GM18951 (cell line): ENCODE measurements around the gene THOC2.
A peak's percentile ranks its signal among the peaks of the same experiment; 100 is the strongest.
"Not testable (repeated sequence)": the region's sequence is repeated elsewhere in the genome, so short reads cannot be mapped to it uniquely, and the experiment has no call there.

Experiments used
- POLR2A ChIP-seq: IDR thresholded peaks from 4 replicates; pipeline ENCODE4 v1.6.1; 2011; ENCODE audit warnings: mild to moderate bottlenecking; ENCODE audit not compliant: insufficient read length, insufficient read depth; ENCODE audit errors: extremely low read depth
- in situ Hi-C: fragments of 300-500 bp; cut with MboI; formaldehyde crosslinking; loops from one replicate; pipeline ENCODE4 v1.12.0; 2022; ENCODE audit warnings: low sequenced_read_pairs, mixed read lengths, inconsistent platforms; ENCODE audit not compliant: unreplicated experiment

THOC2 gene, protein sequence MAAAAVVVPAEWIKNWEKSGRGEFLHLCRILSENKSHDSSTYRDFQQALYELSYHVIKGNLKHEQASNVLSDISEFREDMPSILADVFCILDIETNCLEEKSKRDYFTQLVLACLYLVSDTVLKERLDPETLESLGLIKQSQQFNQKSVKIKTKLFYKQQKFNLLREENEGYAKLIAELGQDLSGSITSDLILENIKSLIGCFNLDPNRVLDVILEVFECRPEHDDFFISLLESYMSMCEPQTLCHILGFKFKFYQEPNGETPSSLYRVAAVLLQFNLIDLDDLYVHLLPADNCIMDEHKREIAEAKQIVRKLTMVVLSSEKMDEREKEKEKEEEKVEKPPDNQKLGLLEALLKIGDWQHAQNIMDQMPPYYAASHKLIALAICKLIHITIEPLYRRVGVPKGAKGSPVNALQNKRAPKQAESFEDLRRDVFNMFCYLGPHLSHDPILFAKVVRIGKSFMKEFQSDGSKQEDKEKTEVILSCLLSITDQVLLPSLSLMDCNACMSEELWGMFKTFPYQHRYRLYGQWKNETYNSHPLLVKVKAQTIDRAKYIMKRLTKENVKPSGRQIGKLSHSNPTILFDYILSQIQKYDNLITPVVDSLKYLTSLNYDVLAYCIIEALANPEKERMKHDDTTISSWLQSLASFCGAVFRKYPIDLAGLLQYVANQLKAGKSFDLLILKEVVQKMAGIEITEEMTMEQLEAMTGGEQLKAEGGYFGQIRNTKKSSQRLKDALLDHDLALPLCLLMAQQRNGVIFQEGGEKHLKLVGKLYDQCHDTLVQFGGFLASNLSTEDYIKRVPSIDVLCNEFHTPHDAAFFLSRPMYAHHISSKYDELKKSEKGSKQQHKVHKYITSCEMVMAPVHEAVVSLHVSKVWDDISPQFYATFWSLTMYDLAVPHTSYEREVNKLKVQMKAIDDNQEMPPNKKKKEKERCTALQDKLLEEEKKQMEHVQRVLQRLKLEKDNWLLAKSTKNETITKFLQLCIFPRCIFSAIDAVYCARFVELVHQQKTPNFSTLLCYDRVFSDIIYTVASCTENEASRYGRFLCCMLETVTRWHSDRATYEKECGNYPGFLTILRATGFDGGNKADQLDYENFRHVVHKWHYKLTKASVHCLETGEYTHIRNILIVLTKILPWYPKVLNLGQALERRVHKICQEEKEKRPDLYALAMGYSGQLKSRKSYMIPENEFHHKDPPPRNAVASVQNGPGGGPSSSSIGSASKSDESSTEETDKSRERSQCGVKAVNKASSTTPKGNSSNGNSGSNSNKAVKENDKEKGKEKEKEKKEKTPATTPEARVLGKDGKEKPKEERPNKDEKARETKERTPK (N-terminal part only)

DNA sequence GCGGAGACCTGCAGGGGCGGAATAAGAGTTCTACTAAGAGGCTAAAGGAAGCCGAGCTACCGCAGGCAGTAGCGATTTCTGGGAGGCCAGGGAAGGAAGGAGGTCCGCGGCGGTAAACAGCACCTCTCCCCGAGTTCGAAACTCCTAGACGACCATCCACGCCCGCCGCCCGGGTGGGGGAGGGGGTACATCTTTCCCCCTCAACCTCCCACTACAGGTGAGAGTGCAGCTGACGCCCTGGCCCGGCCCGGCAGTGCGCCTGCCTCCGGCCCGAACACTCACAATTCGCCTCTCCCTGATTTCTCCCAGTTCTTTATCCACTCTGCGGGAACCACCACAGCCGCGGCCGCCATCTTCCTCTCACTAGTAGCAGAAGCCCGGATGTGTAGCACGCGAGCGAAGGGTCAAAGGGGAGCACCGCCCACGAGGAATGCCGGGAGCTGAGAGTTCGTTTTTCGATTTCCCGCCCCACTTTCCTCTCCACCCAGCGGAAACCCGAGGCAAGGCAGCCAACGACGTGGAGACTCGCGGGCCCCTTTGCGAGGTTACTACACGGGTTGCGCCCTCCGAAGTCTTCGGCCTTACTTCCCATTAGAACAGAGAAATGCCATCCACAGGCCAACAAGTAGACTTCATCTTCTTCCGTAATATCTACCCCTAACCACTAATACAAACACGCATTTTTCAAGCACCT, at the start of gene THOC2:
Gene THOC2, minus strand, starts transcription at position 383 of the 694 bp plus-strand sequence. Its CDS starts 30 bp downstream, at position 353.
- in situ Hi-C loops, result no loop called here
- TF ChIP-seq POLR2A, result peak; percentile 58

DNA sequence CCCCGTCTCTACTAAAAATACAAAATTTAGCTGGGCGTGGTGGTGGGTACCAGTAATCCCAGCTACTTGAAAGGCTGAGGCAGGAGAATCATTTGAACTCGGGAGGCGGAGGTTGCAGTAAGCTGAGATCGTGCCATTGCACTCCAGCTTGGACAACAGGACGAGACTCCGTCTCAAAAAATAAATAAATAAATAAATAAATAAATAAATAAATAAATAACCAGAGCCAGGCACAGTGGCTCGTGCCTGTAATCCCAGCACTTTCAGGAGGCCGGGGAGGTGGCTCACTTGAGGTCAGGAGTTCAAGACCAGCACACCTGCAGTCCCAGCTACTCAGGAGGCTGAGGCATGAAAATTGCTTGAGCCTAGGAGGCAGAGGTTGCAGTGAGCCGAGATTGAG, 48.9 kb upstream of the THOC2 start:
- in situ Hi-C loops, result not testable (repeated sequence)

DNA sequence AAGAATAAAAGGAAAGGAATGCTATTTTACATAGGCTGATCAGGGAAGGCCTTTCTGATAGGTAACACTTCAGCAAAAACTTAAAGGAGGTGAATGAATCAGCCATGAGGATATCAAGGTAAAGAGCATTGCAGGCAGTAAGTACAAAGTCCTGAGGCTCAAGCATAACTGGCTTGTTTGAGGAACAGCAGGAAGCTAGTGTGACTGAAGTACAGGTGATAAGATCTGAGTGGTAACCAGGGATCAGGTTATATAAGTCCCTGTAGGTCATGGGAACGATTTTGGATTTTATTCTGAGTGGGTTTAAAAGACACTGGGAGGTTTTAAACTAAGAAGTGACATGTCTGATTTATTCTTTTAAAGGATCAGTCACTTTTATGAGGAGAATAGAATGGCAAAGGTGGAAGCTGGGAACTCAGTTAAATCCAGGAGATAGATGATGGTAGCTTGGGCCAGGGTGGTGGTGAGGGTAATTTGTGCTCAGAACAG, 47.1 kb upstream of the THOC2 start:
- in situ Hi-C loops, result no loop called here
- no peak for TF ChIP-seq POLR2A

DNA sequence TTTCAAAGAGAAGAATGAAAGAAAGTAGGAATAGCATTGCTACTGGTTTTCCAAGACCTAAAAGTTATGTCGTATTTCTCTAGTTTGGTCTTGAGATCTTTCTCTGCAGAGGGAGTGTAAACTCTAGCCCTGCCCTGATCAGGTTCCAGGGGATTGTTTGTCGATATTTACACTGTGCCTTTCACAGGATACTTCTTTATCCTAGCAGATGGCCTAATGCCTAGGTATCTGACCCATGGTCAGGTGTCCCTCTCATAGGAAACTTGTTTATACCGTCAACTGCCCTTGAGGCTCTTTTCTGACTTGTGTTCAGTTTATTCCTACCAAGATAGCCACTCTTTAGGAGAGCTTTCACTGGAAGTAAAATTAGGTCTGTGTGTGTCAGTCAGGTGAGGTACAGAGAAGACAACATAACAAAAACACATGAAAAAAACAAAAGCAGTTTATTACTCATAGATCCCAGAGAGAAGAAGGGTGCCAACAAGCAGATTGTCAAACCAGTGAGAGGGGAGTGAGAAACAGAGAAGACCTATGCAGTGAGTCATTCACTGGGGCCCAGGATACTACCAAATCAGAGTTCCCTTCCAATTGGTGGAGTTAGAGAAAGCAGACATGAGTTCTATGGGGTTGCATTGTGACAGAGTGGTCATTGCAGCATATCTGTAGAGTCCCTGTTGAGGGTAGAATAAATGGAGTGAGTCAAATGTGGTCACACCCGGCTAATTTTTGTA, 40.6 kb upstream of the THOC2 start:
- in situ Hi-C loops, result no loop called here
- no peak for TF ChIP-seq POLR2A

DNA sequence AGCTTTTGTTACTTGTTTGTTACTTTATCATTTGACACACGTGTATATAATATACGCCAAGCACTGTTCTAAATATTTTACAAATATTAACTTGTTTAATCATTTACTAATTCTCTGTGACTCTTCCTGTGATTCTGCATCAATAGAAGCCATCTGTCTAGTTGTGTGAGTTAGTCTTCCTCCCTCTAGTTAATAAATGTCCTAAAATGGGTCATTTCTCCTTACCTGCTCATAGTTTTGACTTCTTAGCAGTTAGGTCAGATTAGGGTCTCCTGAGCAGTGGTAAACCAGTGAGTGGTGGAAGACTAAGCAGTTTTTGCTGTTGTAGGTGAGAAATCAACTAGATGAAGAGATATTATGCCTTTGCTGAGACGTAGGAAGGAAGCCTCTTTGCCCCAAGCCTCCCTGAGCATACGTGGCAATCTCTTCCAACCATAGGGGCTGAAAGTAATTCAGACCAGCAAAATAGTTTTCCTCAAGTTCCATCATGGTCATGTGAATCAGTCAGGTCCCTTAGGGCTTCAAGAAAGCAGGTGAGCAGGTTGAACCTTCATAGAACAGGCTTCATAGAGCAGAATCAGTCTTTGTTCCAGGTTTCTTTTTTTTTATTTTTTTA, 38.7 kb upstream of the THOC2 start:
- peak; percentile 19 for TF ChIP-seq POLR2A
- in situ Hi-C loops, result no loop called here

DNA sequence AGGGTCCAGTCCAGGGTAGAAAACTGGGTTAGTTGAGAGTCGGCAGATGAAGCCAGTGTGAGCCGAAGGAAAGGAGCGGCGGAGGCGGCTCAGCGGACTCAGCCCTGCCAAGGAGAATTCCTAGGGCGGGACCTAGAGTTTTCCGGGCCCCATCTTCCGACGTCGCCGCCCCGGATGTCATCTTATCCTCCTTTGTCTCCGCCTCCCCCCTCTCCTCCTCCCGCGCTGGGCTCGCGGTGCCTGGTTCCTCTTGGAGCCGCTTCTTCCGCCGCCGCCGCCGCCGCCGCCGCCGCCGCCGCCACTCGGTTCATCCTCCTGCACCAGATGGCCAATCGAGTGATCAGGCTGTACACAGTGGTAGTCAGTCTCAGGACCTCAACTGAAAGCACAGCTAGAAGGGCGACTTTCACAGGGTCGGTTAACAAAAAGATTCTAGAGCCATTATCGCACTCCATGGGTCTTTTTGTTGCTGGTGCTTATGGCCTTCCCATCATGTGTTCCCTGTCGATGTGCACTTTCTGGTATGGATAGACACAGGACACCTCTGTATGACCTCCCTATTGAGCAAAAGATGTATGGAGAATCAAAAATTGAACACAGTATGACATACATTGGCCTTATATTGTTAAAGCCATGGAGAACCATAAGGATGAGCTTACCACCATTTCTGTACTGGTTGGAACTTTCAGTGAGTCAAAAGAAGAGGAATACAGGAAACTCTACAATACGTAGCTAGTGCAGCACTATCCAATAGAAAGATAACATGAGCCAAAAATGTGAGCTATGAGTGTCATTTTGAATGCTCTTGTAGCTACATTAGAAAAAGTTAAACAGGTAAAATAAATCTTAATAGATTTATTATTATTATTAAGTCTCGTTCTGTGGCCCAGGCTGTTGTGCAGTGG, 32.4 kb upstream of the THOC2 start:
- in situ Hi-C loops, result no loop called here
- TF ChIP-seq POLR2A, result peak; percentile 62

DNA sequence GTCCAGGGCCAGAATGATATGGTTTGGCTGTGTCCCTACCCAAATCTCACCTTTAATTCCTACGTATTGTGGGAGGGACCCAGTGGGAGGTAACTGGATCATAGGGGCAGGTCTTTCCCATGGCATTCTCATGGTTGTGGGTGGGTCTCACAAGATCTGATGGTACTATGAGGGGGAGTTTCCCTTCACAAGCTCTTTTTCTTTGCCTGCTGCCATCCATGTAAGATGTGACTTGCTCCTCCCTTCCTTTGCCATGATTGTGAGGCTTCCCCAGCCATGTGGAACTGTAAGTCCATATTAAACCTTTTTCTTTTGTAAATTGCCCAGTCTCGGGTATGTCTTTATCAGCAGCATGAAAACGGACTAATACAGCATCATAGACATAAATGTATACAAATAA, 27.0 kb upstream of the THOC2 start:
- in situ Hi-C loops, result not testable (repeated sequence)

DNA sequence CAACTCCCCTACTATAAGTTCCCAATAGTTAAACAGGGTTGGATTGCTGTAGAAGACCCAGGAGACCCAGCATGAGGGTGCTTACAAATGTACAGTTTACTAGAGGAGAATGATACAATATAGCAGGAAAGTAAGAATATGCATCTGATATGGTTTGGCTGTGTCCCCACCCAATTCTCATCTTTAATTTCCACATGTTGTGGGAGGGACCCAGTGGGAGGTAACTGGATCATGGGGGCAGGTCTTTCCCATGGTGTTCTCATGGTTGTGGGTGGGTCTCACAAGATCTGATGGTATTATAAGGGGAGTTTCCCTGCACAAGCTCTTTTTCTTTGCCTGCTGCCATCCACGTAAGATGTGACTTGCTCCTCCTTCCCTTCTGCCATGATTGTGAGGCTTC, 24.9 kb upstream of the THOC2 start:
- in situ Hi-C loops, result not testable (repeated sequence)

DNA sequence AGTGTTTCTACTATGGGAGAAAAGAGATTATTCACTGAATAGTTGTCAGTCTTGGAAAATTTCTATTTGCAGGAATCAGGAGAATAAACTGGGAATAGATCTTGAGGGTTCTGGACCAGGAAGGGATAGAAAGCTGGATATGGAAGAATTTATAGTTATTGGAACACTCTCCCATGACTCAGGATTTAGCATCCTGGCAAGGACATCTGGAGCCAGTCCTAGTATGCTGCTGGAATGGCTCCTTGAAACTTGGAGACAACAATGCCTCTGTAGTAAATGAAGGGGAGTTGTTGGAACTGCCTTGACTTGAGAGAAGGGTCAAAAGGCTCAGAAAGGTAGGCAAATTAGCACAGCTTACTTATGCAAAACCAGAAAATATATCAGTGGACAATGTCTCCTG, 23.5 kb upstream of the THOC2 start:
- in situ Hi-C loops, result no loop called here
- no peak for TF ChIP-seq POLR2A

DNA sequence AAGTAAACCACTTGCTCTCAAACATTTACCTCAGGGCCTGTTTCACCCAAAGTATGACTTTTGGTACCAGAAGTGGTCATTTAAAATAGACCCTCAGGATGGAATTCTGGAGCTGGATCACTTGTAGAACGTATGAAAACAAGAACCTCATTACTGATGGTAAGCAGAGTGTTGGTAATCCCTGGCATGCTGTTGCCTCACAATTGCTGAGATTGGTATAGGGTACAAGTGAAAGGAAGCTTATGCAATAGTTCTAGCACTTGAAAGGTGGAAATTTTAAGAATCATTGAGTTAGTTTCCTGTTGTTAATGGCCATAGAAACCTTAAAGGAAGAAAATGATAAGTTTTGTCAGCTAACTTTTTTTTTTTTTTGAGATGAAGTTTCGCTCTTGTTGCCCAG, 22.3 kb upstream of the THOC2 start:
- in situ Hi-C loops, result no loop called here
- no peak for TF ChIP-seq POLR2A
